ENCODE measurements around the gene CEP350.

GRCh38 chr1:180155182-180155682 is 200.6 kb downstream of the CEP350 start:
- TF ChIP-seq CTCF (conservative IDR thresholded peaks at IDR 0.05 in 1 of 2, IDR thresholded peaks at IDR 0.05 in 1 of 2; ENCODE audit: extremely low read depth in 1 of 2, insufficient read depth in 1 of 2, low read depth in 1 of 2, low read length in 2 of 2): no peak
- TF ChIP-seq EZH2 (IDR thresholded peaks at IDR 0.05; ENCODE audit: borderline replicate concordance, low read length): no peak
